Hepatocyte (in vitro differentiated cells): ENCODE measurements around the gene SLC17A5.

Experiments used
- EZH2 ChIP-seq: fragments of 200-600 bp; sonication (generic); IDR thresholded peaks from 2 replicates; pipeline ENCODE4 v1.6.1; 2016; ENCODE audit warnings: antibody characterized with exemption, mild to moderate bottlenecking, borderline replicate concordance
- EZH2phosphoT487 ChIP-seq: fragments of 200-600 bp; sonication (generic); IDR thresholded peaks from one replicate; pipeline ENCODE4 v1.6.1; 2018; ENCODE audit warnings: antibody characterized with exemption, mild to moderate bottlenecking, low read depth, moderate library complexity; ENCODE audit not compliant: unreplicated experiment, severe bottlenecking
- TF ChIP-seq, protein P1 (sequence below): fragments of 200-600 bp; sonication (generic); IDR thresholded peaks from 2 replicates; pipeline ENCODE4 v1.5.1; 2016; ENCODE audit warnings: antibody characterized with exemption, mild to moderate bottlenecking; ENCODE audit not compliant: poor library complexity

- TF ChIP-seq, protein P1, sequence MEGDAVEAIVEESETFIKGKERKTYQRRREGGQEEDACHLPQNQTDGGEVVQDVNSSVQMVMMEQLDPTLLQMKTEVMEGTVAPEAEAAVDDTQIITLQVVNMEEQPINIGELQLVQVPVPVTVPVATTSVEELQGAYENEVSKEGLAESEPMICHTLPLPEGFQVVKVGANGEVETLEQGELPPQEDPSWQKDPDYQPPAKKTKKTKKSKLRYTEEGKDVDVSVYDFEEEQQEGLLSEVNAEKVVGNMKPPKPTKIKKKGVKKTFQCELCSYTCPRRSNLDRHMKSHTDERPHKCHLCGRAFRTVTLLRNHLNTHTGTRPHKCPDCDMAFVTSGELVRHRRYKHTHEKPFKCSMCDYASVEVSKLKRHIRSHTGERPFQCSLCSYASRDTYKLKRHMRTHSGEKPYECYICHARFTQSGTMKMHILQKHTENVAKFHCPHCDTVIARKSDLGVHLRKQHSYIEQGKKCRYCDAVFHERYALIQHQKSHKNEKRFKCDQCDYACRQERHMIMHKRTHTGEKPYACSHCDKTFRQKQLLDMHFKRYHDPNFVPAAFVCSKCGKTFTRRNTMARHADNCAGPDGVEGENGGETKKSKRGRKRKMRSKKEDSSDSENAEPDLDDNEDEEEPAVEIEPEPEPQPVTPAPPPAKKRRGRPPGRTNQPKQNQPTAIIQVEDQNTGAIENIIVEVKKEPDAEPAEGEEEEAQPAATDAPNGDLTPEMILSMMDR: no peak
- TF ChIP-seq EZH2: no peak
- TF ChIP-seq EZH2phosphoT487: no peak
These were observed 87.9 kb downstream of the SLC17A5 start for GRCh38 chr6:73565767-73566485.
